ENCODE data around the gene CD28. TPM values are rescaled to one million over a fixed set of nuclear protein-coding genes. Genes with fewer than 3 reads are reported as not detected.
"Not testable (repeated sequence)": the region's sequence is repeated elsewhere in the genome, so short reads cannot be mapped to it uniquely, and the experiment has no call there.

Gene CD28
- total RNA-seq, 1 experiment from 2014 or later: 0.52 TPM

DNA sequence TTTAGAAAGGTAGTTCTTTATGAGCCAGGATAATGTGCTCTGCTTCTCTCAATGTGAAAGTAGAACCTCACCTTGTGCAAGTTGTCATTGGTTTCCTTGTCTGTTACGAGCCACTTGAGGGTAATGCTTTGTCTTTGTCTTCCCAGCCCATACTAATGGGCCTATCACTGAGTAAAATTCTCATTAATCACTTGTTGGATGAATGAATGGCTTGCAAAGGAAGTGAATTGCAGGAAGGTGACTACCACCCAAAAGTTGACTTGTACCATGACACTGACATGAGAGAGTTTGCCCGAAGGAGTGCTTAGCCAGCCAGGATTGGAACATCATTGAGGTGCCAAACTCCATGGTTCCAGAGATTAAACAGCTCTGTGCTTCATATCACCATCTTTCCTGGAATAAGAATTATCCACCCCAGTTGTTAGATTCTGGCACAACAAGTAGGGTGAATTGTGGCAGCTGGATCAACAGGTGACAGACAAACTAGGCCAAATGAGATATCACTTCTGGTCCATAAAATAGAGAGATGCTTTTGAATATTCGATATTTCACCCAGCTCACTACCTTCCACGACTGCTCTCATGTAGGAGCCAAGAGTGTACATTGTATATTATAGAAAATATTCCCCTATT, 20.5 kb upstream of the CD28 start:
- DNase-seq (ENCODE audit: low read depth): no peak

DNA sequence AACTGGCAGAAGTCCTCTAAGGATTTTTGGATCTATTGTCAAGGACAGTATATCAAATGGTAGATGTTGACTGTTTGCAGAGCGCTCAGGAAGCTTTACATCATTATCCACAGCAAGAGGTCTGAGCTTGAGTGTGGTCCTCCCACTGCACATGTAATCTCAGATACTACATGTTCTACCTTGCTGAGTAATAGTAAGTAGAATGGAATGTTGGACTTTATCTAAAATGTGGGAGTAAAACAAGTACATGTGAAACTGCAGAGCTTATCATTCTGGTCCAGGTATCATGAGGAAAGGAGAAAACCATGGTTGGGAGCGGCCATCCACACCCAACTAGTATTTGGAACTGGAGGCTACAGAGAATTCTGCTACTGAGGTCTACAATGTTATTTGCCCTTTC, 19.3 kb upstream of the CD28 start:
- DNase-seq (ENCODE audit: low read depth): no peak

DNA sequence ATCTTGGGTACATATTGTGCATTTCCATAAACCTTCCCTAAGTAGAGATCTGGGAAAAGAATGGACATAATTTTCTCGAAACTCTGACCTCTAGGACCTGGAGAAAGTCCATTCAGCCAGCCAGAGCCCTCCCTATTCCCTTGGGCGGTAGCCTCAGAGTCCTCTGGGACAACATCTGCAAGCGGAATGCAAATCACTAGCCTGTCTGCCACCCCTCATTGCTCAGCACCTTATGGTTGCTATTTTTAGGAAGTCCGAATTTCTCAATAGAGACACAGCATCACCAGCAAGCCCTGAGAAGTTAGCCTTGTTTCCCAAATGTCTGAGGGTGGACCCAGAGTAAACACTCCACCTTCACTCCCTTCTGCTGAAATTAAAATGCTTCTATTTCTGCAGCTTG, 17.6 kb upstream of the CD28 start:
- peak; percentile 95 for DNase-seq (ENCODE audit: low read depth)

DNA sequence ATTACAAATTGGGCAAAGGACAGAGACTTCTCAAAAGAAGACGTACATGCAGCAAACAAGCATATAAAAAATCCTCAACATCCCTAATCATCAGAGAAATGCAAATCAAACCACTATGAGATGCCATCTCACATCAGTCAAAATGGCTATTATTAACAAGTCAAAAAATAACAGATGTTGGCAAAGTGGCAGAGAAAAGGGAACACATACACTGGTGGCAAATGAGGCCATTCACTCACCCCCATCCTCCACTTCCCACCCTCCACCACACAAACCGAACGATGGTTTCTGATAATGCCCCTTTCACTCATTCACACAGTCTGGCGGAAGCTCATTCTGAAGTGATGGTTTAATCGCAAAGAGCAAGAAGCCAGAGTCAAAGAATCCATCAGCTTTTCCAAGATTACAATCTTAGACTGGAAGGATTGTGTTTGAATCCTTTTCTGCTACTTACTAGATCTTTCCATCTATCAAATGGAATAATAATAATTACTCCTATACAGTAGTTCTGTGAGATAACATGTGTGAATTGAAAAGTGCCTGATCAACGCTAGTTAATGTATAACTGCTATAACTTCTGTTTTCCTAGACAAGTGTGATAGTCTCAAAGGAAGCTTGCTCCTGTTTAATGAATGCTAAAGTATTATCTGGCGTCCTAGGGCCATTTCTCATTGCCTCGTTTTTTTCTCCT, 16.9 kb upstream of the CD28 start:
- DNase-seq (ENCODE audit: low read depth): no peak

DNA sequence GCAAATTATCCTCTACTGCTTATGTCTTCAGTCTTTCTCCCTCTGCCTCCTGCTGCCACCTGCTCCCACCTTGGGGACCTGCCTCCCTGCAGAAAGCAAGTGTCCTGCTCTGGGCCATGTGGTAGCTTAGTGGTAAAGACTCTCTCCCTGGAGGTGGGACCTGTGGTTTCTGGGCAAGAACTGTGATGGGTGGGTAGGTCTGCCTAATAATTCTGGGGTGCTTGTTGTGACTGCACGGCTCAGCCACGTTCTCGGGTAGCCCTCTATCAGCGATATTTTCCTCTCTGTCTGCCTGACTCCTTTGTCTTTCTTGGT, 16.4 kb upstream of the CD28 start:
- DNase-seq (ENCODE audit: low read depth): no peak

DNA sequence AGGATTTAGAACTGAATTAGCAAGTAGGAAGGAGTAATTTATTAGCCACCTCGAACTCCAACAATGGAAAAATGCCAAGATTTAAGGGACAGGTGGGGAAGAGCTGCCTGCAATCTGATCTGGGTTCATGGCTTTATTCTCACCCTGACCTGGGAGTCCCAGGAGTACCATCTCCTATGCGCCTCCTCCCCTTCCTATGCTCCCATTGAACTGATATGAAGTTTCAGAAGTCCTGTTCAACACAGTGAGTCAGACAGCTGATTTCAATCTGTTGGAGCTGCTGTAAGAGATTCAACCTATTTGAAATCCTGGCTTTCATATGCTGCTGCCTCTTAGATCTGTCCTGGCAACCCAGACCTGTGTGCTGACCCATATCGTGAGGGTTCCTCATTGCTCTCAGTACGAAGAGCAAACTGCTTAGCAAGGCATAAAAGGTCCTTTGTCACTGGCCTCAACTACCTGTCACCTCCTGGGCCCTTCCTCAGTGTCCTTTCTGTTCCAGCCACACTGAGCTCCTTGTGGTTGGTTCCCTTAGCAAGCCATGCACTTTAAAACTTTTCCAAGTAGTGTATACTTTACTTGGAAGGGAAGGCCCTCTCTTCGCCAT, 15.9 kb upstream of the CD28 start:
- DNase-seq (ENCODE audit: low read depth): peak; percentile 52

DNA sequence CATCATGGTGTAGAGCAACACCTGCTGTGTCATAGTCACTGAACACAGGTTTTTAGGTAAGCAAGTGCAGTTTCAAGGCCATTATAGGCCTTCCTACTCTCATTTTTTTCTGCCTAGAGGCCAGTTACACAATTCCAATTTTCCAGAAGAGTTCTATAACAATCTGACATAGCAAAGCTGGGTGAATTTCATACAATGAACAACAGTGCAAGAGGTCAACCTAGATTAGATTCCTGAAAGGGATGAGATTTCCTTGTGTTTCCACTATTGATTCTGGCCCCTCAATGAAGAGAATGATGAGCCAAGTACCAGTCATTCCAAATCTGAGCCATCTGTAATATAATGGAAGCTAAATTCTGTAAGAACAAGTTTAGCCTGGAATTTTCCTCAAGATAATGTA, 15.3 kb upstream of the CD28 start:
- DNase-seq (ENCODE audit: low read depth): no peak

DNA sequence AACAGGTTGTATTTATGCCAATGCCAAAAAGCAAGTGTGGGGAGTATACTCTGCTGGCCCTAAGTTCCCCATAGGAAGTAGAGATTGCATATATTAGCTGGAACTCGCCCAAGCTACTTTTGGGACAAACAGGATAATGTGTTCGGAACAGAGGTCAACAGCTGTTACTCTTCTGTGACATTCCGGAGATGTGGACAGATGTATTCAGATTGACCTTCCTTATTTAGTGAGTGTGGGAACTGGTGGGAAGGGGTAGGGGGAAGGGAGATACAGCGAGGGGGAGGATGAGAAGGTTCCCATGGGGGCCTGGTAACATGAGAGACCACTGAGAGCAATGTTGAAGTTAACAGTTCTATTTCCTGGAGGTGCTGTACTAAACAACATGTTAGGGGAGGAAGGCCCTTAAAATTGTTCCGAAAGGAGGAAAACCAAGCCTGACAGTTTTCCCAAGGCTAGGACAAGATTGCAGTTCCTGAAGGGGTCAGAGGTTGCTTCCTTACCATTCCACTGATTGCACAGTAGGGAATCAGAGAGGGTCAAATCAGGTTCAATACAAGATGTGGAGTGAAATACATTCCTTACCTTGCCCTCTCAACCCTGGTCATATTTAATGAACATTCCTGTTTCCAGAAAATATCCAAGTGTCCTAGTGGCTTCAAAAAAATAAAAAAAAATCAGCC, 14.3 kb upstream of the CD28 start:
- DNase-seq (ENCODE audit: low read depth): peak; percentile 97

DNA sequence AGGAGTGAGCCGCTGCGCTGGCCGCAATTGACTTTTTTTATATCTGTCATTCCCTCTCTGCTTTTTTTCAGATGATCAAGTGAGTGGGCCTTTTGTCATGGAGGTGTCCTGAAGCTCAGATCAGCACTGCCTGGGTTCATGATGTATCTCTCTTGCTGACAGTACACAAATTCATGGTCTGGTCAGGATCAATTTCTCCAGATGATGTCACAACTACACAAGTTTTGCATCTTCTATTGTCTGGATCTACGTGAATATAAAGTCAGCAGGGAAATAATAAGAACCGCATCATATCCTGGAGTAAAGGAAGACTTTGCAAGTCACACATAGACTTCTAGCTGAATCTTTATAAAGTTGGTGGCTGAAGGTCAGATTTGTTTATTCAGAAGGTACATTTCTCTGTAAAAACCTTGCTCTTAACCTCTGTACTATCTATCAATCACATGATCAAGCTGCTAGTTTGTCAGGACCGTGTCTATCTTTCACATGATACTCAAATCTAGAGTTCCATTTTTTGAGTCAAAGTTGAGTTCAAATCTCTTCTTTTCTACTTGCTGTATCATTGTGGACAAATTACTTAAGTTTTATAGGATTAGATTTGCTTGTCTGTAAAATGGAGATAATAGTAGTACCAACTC, 13.1 kb upstream of the CD28 start:
- no peak for DNase-seq (ENCODE audit: low read depth)

DNA sequence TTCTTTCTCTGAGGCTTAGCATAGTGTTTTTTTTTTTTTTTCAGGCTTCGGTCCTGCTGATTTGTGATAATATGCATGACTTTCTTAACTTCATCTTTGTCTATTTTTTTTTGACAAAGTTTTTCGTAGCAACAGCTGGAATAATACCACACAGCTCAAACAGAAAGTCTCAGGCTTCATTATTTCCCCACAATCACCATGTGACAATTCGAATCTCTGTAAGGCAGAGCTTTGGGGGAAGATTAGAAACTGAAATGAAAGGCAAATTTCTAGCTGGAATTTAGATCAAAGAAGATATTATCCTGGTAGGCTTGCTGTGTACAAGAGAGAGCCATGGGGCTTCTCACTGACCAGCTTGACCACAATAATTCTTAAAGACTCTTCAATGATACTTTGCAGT, 12.2 kb upstream of the CD28 start:
- DNase-seq (ENCODE audit: low read depth): peak; percentile 98

DNA sequence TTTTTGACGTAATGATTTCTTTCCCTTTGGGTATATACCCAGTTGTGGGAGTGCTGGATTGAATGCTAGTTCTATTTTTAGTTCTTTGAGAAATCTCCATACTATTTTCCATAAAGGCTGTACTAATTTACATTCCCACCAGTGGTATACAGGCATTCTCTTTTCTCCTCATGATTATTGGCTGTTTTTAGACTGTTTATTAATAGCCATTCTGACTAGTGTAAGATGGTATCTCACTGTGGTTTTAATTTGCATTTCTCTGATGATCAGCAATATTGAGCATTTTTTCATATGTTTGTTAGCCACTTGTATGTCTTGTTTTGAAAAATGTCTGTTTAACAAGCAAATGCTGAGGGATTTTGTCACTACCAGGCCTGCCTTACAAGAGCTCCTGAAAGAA, 9.2 kb upstream of the CD28 start:
- no peak for DNase-seq (ENCODE audit: low read depth)

DNA sequence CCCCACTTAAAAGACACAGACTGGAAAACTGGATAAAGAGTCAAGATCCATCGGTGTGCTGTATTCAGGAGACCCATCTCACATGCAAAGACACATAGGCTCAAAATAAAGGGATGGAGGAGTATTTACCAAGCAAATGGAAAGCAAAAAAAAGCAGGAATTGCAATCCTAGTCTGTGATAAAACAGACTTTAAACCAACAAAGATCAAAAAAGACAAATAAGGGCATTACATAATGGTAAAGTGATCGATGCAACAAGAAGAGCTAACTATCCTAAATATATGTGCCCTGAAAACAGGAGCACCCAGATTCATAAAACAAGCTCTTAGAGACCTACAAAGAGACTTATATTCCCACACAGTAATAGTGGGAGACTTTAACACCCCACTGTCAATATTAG, 8.7 kb upstream of the CD28 start:
- DNase-seq (ENCODE audit: low read depth): not testable (repeated sequence)

DNA sequence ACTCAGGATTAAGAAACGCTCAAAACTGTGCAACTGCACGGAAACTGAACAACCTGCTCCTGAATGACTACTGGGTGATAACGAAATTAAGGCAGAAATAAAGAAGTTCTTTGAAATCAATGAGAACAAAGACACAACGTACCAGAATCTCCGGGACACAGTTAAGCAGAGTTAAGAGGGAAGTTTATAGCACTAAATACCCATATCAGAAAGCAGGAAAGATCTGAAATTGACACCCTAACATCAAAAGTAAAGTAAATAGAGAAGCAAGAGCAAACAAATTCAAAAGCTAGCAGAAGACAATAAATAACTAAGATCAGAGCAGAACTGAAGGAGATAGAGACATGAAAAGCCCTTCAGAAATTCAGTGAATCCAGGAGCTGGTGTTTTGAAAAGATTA, 8.0 kb upstream of the CD28 start:
- DNase-seq (ENCODE audit: low read depth): not testable (repeated sequence)

DNA sequence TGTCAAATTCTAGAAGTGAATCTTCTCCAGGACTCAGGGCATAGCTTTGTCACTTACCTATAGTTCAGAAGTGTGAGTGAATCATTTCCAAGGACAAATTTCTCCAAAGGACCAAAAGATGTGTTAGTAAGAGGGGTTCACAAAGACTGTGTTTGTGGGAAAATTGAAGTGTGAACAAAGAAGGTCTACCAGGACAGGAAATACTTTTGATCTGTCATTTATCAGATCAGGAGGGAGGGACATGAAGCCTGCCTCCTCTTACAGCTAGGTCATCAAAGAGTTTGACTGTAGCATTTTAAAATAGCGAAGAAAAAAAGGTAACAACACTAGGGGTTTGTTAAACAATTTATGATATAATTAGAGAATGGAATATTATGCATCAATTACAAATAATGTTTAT, 2.0 kb upstream of the CD28 start:
- DNase-seq (ENCODE audit: low read depth): no peak

DNA sequence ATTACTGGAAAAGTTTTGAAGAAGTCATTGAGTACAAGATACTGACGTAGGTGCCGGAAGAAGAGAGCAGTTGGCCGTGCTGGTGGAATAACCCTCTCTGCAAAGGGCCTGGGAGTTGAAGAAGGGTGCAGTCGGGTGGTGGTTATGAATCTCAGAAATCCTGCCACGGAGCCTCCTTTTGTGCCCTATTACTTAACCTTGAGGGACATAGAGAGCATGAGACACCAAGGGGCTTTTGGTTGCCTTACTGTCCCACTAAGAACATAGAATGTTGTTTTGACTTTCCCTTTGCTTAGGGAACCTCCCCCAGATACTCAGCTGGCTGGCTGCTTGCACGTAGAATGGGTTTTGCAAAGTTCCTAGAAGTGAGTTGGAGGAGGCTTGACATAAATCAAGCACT, 1.3 kb upstream of the CD28 start:
- DNase-seq (ENCODE audit: low read depth): no peak

DNA sequence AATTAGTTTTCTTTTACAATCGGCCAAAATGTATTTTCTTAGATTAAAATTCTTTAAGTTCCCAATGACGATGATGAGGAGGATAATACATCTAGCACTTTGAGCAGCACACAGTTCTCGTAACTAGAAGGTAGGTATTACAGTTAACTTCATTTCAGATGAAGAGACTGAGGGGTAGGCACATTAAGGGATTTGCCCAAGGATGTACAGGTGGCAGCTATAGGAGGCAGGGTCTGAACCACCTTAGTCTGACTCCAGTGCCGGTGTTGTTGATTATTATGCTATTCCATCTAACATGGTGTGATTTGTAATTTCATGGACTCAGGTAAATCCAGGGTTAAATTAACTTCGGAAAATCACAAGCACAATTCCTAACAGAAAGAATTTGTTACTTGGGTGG, 1.1 kb downstream of the CD28 start:
- no peak for DNase-seq (ENCODE audit: low read depth)

DNA sequence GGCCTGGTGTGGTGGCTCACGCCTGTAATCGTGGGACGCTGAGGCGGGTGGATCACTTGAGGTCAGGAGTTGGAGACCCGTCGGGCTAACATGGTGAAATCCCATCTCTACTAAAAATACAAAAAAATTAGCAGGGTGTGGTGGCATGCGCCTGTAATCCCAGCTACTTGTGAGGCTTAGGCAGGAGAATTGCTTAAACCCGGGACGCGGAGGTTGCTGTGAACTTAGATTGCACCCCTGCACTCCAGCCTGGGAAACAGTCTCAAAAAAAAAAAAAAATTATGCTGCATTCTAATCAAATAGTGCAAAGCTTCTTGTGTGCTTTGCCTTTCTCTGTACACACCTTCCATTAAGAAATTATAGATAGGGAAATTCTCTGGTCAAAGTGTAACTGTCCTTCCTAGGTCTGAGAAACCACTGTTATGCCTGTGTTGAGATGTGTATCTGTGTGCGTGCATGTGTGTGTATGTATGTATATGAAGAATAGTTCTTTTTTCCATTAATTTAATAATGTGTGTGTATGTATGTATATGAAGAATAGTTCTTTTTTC, 2.5 kb downstream of the CD28 start:
- DNase-seq (ENCODE audit: low read depth): no peak

DNA sequence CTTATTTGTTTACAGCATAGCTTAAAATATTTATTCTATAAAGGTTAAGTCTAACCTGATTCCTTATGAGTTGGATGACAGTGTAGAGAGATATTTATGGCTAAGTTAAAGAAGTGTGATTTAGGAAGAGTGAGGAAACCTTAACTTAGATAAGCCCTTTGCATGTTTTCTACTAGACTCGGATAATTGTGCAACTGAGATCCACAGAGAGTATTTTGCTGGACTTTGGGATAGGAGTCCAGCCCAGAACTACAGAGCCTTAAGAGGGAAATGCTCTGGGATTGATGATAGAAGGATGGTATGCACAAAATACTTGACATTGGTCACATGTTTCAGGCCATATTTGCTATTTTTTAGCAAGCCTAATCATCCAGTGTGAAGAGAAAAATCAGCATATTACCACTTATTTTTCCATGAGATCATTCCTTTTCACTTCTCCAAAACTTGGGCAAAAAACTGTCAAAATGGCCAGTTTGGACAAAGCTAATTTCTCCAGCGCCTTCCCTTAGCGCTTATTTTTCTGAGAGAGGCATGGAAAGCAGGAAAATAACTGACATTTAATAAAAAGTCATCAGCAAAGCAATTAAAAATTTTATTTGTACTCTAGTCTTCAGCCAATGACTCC, 3.1 kb downstream of the CD28 start:
- DNase-seq (ENCODE audit: low read depth): no peak

DNA sequence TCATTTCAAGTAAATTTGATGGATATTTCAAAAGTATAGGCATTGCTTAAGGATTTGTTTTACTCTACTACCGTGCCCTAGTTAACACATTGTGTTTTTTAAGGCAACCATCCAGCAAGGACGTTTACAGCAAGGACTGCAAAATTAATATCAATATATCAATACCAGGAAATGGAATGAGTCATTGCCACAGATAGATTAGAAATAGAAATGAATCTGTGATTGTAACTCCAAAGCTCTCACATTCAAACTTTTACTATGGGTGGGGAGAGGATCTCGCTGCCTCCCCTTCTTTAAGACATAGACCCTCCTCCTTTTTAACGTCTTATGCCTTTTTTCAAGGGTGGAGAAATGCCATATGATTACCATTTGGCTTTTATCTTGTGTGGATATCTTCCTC, 3.8 kb downstream of the CD28 start:
- DNase-seq (ENCODE audit: low read depth): no peak

DNA sequence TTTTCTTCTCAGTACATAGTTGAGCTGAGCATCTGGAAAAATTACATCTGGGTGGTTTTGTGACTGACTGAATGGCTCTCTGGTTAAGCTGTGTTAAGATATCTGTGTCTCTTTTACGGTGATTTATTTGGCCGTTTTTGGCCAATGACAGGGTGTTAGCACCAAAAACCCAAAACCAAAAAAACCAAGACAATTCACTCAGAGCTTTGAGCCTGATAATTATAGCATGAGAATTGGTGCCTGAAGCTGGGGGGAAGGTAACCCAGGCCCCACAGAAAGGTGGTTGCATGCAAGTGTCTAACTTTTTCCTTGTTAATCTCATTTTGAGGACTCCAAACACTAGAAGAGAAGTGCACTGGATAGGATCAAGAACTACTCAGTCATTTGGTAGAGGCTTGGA, 4.5 kb downstream of the CD28 start:
- no peak for DNase-seq (ENCODE audit: low read depth)

DNA sequence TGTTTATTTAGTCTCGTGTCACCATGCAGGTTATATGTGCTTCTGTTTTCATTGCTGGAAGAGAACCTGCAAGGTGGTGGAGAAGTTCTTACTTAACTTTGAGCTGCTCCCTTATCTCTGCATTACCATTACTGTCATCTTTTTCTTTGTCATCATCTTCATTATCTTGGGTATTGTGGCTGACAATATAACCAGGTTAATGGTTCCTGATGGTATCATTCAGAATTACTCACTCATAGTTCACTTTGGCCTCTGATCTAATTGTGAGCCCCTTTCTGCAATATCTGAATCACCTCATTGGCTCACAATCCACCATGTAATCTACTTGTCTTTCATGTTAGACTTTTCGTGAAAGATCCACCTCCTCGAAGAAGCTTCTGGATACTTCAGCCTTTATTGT, 5.0 kb downstream of the CD28 start:
- no peak for DNase-seq (ENCODE audit: low read depth)

DNA sequence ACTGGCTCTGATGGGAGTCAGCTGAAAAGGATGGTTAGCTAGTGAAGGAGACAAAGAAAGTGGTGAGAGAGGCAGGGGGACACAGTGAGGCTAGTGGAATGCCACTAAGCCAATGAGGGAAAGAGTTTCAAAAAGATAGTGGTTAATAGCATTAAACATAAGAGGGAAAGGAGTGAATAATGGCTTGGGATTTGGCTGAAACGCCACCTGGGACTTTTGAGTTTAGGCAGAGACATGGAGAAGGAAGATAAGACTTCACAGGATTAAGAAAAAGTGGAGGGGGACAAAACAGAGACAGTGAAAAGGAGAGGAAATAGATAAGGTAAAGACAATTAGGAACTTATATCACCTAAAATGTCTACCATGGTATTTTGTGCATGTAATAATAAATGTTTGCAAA, 6.9 kb downstream of the CD28 start:
- no peak for DNase-seq (ENCODE audit: low read depth)
